Epithelial cell of esophagus (primary cell): ENCODE measurements around the gene TBL3.
A peak's percentile ranks its signal among the peaks of the same experiment; 100 is the strongest.

Experiments used
- DNase-seq: peaks from one replicate; pipeline ENCODE4 v3.0.0; 2010; ENCODE audit warnings: low read depth
- H3K4me3 ChIP-seq: 2 replicates; pipeline ENCODE4 v1.5.1; 2011; ENCODE audit warnings: mild to moderate bottlenecking, low read length, control low read depth
- TF ChIP-seq, protein P1 (sequence below): IDR thresholded peaks from 2 replicates; pipeline ENCODE4 v1.5.1; 2011; ENCODE audit warnings: low read depth, mild to moderate bottlenecking, low read length, control low read depth, inconsistent platforms; ENCODE audit not compliant: insufficient read depth; ENCODE audit errors: missing control alignments

Gene TBL3

DNA sequence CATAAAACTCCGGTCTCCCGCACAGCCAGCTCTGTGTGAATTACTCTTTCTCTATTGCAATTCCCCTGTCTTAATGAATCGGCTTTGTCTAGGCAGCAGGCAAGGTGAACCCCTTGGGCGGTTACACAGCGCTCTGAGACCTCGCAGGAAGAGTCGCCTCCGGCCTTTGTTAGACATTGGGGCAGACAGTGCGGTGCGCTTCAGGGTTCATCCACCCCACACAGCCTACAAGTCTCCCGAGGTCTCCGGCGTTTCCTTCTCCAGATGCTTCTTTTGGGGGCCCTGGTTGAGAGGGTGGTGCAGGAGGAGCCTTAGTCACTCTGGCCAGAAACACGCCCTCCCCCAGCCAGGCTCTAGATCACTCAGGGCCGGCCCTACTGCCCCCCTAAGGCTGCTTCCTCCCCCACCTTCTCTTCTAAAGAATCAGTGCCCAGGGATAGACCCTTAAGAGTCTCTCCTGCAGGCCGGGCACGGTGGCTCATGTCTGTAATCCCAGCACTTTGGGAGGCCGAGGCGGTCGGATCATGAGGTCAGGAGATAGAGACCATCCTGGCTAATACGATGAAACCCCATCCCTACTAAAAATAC lies 27.1 kb upstream of the TBL3 start:
- H3K4me3 ChIP-seq, result no peak overlapping the region
- DNase-seq, result no peak
- TF ChIP-seq, protein P1, sequence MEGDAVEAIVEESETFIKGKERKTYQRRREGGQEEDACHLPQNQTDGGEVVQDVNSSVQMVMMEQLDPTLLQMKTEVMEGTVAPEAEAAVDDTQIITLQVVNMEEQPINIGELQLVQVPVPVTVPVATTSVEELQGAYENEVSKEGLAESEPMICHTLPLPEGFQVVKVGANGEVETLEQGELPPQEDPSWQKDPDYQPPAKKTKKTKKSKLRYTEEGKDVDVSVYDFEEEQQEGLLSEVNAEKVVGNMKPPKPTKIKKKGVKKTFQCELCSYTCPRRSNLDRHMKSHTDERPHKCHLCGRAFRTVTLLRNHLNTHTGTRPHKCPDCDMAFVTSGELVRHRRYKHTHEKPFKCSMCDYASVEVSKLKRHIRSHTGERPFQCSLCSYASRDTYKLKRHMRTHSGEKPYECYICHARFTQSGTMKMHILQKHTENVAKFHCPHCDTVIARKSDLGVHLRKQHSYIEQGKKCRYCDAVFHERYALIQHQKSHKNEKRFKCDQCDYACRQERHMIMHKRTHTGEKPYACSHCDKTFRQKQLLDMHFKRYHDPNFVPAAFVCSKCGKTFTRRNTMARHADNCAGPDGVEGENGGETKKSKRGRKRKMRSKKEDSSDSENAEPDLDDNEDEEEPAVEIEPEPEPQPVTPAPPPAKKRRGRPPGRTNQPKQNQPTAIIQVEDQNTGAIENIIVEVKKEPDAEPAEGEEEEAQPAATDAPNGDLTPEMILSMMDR, result no peak

DNA sequence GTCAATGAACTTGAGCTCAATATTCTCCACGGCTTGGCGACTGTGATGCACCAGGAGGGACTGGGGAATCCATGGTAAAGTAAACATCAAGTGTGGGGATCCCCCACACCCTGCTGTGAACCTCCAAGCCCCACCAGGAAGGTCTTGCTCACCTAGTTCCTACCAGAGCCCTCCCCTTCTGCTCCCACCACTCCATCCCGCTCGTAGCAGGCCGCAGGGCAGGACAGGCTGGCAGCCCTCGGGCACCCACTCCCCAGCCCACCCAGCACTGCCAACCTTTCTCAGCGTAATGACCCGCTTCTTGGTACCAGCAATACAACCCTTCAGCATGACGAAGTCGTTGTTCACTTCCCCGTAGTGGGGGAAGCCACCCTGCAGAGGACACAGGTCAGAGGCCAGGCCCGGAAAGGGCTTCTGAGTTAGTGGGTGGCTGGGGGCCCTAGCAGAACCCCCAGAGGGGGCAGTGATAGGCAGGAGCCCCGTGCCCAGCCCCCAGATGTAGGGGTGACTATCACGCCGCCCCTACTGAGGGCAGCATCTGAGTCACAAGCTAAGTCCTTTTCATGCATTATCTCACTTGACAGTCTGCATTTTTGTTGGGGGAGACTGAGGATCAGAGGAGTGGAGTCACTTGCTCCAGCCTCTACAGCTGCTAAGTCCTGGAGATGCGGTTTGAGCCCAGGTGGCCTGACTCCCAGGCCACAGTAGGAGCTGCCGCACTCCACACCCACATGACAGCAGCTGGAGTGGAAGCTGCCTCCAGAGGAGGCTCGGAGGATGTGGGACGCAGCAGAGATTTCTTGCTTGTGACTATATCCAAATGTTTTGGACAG lies 26.1 kb upstream of the TBL3 start:
- DNase-seq, result no peak
- TF ChIP-seq, protein P1, result no peak
- no peak overlapping the region for H3K4me3 ChIP-seq

DNA sequence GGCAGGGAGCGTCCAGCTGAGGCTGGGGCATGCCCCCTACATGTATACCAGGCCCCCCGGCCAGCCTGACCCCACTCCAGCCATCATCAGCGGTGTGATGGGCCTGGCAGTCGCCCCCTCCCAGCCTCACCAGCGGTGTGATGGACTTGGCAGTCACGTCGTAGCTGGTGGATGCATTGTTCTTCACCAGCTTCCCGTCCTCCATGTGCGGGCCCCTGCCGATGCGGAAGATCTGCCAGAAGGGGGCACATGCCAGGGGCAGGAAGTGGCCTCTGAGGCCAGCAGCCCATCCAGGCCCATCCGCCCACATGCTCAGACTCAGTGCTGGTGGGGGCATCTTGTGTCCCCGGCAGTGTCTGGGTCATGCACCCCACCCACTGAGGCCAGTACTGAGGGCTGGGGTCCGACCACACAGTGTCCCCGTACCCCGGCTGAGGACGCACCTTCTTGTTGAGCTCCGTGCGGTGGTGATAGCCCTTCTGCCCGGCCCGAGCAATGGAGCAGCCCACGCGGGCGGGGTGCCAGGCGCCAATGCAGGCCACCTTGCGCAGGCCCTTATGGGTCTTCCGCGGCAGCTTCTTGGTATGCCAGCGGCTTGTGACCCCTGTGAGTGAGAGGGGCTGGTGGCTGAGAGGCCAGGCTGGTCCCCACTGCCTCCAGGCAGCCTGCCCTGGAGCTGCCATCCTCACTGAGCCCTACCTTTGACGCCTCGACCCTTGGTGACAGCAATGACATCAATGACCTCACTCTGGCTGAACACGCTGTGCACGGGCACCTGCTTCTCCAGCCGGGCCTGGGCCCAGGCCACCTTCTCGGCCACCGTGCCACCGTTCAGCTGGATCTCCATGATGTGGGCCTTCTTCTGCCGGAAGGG lies 25.1 kb upstream of the TBL3 start:
- DNase-seq, result no peak
- TF ChIP-seq, protein P1, result no peak
- H3K4me3 ChIP-seq, result no peak overlapping the region

DNA sequence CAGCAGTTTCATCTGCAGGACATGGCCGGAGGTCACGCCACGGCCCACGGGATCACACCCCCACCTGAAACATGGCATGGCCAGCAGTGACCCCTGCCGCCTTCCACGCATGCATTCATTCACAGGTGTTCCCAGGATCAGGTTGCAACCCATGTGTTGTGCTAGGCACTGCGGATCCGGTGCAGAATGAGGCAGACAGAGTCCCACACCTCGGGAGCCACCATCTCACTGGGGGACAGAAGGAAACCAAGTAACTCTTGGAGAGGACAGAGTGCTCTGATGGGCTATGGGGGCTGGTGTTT lies 24.5 kb upstream of the TBL3 start:
- TF ChIP-seq, protein P1, result no peak
- DNase-seq, result no peak
- no peak overlapping the region for H3K4me3 ChIP-seq

DNA sequence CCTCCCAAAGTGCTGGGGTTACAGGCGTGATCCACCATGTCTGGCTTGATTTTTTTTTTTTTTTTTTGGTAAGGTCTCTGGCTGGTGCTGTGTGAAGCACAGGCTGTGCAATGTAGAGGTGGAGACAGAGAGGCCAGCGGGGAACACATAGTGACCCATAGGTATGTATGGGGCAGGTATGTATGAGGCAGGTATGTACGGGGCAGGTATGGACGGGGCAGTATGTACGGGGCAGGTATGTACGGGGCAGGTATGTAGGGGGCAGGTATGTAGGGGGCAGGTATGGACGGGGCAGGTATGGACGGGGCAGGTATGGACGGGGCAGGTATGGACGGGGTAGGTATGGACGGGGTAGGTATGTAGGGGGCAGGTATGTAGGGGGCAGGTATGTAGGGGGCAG lies 22.3 kb upstream of the TBL3 start:
- TF ChIP-seq, protein P1, result no peak
- H3K4me3 ChIP-seq, result no peak overlapping the region
- peak; percentile 71 for DNase-seq

DNA sequence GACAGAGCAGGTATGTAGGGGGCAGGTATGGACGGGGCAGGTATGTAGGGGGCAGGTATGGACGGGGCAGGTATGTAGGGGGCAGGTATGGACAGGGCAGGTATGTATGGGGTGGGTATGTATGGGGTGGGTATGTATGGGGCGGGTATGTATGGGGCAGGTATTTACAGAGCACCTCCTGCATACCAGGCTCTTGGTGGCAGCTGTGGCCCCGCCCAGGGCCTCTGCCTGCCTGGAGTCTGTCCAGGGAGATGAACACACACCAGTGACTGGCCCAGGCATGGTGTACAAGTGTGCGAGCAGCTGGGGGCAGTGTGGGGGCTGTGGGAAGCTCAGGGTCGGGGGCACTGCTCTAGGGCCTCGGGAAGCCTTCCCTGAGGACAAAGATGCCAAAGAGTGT lies 21.8 kb upstream of the TBL3 start:
- peak; percentile 94 for DNase-seq
- H3K4me3 ChIP-seq, result no peak overlapping the region
- TF ChIP-seq, protein P1, result peak; percentile 16

DNA sequence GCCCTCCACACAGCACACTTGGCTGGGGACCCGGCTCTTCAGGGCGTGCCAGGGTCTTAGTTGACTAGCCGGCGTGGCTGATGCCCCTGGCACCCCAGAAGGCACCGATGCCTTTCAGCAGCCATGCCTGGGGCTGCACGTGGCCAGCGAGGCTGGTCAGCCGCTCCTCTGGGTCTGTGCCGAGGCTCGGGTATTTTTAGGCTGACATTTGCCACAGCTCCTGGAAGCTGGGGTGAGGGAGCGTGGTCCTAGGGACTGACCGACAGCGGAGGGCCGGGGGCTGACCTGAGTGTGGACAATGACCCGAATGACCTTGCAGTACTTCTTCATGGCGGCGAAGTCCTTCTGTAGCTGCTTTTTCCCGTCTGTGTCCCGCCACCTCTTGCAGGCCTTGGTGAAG lies 21.3 kb upstream of the TBL3 start:
- DNase-seq, result no peak
- no peak overlapping the region for H3K4me3 ChIP-seq
- TF ChIP-seq, protein P1, result no peak
